ENCODE results near the gene COLEC11. TPM values are rescaled to one million over a fixed set of nuclear protein-coding genes. Genes with fewer than 3 reads are reported as not detected.
"Not testable (repeated sequence)": the region's sequence is repeated elsewhere in the genome, so short reads cannot be mapped to it uniquely, and the experiment has no call there.

Gene COLEC11
- total RNA-seq, 4 donors from 2014 or later = 0.56 to 2.3 (median 1.0) TPM; not detected in 1

DNA sequence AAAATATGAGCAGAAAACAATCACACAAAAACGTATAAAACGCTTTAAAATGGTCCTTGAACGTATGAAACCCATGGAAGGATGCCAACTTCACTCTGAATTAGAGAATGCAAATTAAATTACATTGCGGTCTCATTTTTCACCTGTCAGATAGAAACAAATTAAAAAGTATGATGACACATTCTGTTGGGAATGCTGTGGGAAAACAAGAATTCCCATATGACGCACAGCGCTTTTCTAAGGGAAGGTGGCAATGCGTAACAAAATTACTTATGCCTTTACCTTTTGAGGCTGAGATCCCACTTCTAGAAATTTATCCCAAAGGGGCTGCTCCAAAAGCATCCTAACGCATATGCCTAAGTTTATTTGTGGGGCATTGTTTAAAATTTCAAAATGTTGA, 23.6 kb upstream of the COLEC11 start:
- 77 to 80% methylated on average over 8 of the region's 8 CpGs for WGBS, 2 donors
- Histone ChIP-seq H3K27ac (no peak overlapping the region), H3K27me3 (peaks cover 0 to 8% (median 0%) of the 10 kb centered on the region in 4 donors), H3K36me3 (peaks cover 0 to under 1% (median 0%) of the 10 kb centered on the region in 3 donors), H3K4me3 (no peak overlapping the region), H3K9me3 (no peaks in the 10 kb centered on the region), H3K4me1 (peaks cover under 1 to 13% (median 3%) of the 10 kb centered on the region in 3 donors)
- DNase-seq = no peak
- TF ChIP-seq, protein P1, sequence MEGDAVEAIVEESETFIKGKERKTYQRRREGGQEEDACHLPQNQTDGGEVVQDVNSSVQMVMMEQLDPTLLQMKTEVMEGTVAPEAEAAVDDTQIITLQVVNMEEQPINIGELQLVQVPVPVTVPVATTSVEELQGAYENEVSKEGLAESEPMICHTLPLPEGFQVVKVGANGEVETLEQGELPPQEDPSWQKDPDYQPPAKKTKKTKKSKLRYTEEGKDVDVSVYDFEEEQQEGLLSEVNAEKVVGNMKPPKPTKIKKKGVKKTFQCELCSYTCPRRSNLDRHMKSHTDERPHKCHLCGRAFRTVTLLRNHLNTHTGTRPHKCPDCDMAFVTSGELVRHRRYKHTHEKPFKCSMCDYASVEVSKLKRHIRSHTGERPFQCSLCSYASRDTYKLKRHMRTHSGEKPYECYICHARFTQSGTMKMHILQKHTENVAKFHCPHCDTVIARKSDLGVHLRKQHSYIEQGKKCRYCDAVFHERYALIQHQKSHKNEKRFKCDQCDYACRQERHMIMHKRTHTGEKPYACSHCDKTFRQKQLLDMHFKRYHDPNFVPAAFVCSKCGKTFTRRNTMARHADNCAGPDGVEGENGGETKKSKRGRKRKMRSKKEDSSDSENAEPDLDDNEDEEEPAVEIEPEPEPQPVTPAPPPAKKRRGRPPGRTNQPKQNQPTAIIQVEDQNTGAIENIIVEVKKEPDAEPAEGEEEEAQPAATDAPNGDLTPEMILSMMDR (IDR thresholded peaks at IDR 0.05) = no peak
- no peak for TF ChIP-seq POLR2A (IDR thresholded peaks at IDR 0.05)
- intact Hi-C loops (cut with DNase I) = no loop called here

DNA sequence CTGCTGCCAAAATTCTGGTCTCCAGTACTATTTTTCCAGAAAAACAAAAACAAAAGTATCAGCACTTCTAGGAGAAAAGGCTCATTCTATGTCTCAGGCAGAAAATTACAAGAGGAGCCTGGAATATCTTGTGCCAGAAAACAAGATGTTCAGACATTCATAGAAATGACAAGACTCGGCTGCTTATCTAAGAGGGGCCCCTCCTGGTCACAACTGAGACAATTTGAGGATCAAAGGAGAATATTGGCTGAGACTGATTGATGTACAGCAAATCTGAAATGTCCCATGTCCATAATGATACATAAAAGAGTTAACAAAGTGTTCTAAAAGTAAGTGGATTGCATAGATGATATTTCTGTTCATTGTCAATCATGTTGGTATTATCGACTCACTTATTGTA, 22.3 kb upstream of the COLEC11 start:
- peaks cover 12 to 26% (median 17%) of the 10 kb centered on the region in 3 donors for H3K4me1 ChIP-seq
- H3K4me3 ChIP-seq = no peak overlapping the region
- no peaks in the 10 kb centered on the region for H3K27me3 ChIP-seq
- TF ChIP-seq, protein P1 (IDR thresholded peaks at IDR 0.05) = no peak
- TF ChIP-seq POLR2A (IDR thresholded peaks at IDR 0.05) = no peak
- intact Hi-C loops (cut with DNase I) = no loop called here
- 61 to 77% methylated on average over 2 of the region's 2 CpGs for WGBS, 2 donors
- H3K9me3 ChIP-seq = no peaks in the 10 kb centered on the region
- no peak for DNase-seq
- peaks cover 0 to 14% (median 6%) of the 10 kb centered on the region in 3 donors for H3K36me3 ChIP-seq
- H3K27ac ChIP-seq = no peak overlapping the region

DNA sequence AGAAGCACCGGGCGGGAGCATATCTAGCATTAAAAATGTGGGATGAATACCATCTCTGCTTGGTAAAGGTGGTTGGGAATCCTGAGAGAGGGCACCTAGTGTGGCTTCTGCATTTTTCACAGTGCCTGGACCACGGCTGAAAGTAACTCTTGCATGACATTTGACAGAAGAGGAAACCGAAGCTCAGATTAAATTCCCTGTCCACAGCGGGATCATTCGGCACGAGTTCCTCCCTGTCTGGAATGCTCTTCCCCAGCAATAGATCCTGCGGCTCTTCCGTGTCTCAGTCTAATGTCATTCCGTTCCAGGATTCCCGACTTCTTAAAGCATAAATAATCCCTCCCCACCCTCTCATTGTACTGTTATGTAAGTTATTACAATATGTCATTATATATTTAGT, 20.8 kb upstream of the COLEC11 start:
- no peak for DNase-seq
- H3K4me3 ChIP-seq = no peak overlapping the region
- H3K4me1 ChIP-seq = peaks cover 25 to 42% (median 32%) of the 10 kb centered on the region in 3 donors
- intact Hi-C loops (cut with DNase I) = no loop called here
- H3K27ac ChIP-seq = no peak overlapping the region
- H3K27me3 ChIP-seq = no peaks in the 10 kb centered on the region
- 87 to 94% methylated on average over 11 of the region's 11 CpGs for WGBS, 2 donors
- no peaks in the 10 kb centered on the region for H3K9me3 ChIP-seq
- TF ChIP-seq, protein P1 (IDR thresholded peaks at IDR 0.05) = no peak
- no peak for TF ChIP-seq POLR2A (IDR thresholded peaks at IDR 0.05)
- peaks cover 3 to 29% (median 8%) of the 10 kb centered on the region in 3 donors for H3K36me3 ChIP-seq

DNA sequence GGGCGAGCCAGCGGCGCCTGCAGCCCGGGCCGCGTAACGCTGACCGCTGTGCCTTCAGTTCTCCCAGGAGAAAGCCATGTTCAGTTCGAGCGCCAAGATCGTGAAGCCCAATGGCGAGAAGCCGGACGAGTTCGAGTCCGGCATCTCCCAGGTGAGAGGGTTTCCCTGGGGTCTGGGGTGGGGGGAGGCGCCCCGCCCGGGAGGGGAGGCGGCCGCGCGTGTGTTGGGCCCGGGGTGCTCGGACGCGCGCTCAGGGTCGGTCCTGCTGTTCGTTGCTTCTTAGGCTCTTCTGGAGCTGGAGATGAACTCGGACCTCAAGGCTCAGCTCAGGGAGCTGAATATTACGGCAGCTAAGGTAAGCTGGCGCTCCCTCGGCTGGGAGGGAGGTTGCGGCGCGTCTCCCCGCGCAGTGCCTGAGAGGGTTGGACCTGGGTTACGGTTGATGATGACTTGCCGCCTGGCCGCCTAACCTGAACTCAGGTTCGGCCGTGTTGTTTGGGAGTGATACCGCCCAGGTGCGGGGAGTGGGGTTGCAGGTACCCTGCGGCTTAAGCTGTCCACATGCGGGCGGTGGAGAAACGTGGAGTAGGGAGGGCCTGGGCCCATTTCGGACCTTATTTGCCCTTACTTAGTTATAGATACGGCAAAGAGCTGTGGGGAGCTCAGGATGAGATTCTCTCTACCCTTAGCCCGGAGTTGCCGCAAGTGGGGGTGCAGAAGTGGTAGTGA, 19.2 kb upstream of the COLEC11 start:
- intact Hi-C loops (cut with DNase I) = no loop called here
- no peak for DNase-seq
- Histone ChIP-seq H3K9me3 (no peaks in the 10 kb centered on the region), H3K4me1 (peaks cover 25 to 45% (median 32%) of the 10 kb centered on the region in 3 donors), H3K4me3 (peak overlapping the region; percentile 69 to 94 (median 84)), H3K27ac (peak overlapping the region; percentile 89 to 96 (median 94)), H3K36me3 (peaks cover 15 to 44% (median 17%) of the 10 kb centered on the region in 3 donors), H3K27me3 (no peaks in the 10 kb centered on the region)
- WGBS, 2 donors = 0 to 3% methylated on average over 13 of the region's 54 CpGs
- no peak for TF ChIP-seq POLR2A (IDR thresholded peaks at IDR 0.05)
- TF ChIP-seq, protein P1 (IDR thresholded peaks at IDR 0.05) = no peak

DNA sequence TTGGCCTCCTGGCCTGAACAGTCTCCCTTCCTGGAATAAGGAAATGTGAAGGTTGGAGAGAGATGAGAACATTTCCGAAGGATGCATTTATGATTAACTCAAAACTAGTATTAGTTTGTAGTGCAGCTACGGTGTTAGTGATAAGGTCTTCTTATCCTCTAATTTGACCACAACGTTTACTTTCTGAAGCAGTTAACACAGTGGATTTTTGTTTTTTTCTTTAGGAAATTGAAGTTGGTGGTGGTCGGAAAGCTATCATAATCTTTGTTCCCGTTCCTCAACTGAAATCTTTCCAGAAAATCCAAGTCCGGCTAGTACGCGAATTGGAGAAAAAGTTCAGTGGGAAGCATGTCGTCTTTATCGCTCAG, 18.7 kb upstream of the COLEC11 start:
- intact Hi-C loops (cut with DNase I); H3K27me3 ChIP-seq; H3K9me3 ChIP-seq; DNase-seq: not testable (repeated sequence)
- peaks cover 25 to 45% (median 32%) of the 10 kb centered on the region in 3 donors for H3K4me1 ChIP-seq
- peak overlapping the region; percentile 89 to 96 (median 94) for H3K27ac ChIP-seq
- H3K4me3 ChIP-seq = peak overlapping the region; percentile 69 to 94 (median 84)
- peaks cover 15 to 50% (median 23%) of the 10 kb centered on the region in 3 donors for H3K36me3 ChIP-seq
- 59 to 61% methylated on average over 10 of the region's 10 CpGs for WGBS, 2 donors

Measured in esophagus squamous epithelium (tissue), 5 donors.